Measurements from ENCODE around the gene TBC1D28.
"Not testable (repeated sequence)": the region's sequence is repeated elsewhere in the genome, so short reads cannot be mapped to it uniquely, and the experiment has no call there.

TBC1D28 gene

DNA sequence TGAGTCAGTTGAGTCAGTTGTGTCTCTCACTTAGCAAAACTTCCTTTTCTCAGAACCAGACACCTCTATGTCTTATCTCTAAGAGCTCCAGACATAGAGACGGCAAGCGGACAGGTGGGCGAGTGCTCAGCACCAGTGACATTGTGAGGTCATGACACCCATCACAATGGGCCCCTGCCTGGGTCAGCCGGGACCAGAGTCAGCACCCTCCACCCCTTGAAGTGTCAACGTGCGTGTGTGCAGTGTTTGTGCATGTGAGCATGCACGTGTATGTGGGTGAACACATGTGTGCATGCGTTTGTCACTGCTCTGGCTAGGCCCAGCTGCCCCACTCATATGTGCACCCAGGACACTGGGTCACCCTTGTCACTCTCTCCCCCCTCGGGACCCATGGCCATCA lies at the start of gene TBC1D28:
TSS of gene TBC1D28 (minus strand) at position 101 of the 400 bp plus-strand sequence. CDS start 3,039 bp downstream, outside the sequence.
- DNase-seq: not testable (repeated sequence)

DNA sequence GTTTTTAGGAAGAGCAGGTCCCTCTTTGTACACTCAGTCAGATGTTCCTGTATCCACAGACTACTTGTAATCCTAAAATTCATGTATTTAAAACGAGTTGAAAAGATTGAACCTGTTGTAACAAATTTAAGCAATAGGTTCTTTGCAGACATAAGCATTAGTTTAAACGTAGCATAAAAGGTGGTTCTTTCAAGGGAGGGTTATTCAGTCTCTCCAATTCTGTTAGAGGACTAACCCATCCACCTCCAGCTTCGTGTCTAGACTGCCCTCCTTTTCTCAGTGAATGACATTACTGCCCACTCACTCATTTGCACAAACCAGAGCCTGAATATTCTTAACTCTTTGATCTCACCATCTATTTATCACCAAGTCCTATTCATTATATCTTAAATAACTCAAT lies 38.5 kb upstream of the TBC1D28 start:
- not testable (repeated sequence) for DNase-seq

DNA sequence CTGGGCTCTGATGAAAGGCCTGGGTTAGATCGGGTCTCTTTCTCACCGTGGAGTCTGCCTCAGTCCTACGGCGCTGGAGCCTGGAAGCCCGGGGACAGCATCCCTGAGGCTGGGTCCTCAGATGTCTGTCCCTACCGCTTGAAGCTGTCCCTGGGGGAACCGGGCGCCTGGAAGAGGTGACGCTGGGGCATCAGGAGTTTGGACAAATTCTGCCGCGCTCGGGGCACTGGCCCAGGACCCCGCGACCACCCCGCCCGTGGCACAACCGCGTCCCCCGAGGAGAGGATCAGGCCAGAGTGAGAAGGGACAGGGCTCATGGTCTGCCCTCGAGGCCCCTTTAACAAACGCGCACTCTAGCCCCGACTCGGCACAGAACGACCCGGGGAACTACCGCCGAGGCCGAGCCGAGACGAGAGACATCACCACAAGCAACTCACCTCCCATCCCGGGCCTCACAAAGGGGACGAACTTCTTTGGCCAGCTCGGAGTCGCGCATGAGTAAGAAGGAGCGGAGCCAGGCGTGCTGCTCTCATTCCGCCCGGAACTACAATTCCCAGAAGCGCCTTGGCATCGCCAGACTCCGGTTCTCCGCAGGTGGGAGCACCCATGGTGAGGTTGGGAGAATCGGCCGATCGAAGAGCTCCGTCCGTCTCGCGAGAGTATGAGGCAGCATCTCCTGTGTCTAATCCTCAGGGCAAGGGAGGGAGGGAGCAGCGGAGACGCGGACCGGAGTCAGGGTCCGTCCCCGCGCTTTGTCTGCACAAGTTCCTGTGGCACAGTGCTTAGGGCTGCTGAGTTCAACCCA lies 37.8 kb upstream of the TBC1D28 start, which contains the start of gene FOXO3B:
TSS of gene FOXO3B (minus strand) at position 548 of the 805 bp plus-strand sequence. CDS start 663 bp downstream, outside the sequence.
- peak; percentile 65 for DNase-seq

DNA sequence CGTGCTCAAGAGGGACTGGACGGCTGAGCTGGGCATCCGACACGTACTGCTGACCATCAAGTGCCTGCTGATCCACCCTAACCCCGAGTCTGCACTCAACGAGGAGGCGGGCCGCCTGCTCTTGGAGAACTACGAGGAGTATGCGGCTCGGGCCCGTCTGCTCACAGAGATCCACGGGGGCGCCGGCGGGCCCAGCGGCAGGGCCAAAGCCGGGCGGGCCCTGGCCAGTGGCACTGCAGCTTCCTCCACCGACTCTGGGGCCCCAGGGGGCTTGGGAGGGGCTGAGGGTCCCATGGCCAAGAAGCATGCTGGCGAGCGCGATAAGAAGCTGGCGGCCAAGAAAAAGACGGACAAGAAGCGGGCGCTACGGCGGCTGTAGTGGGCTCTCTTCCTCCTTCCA lies 33.2 kb upstream of the TBC1D28 start:
- not testable (repeated sequence) for DNase-seq

DNA sequence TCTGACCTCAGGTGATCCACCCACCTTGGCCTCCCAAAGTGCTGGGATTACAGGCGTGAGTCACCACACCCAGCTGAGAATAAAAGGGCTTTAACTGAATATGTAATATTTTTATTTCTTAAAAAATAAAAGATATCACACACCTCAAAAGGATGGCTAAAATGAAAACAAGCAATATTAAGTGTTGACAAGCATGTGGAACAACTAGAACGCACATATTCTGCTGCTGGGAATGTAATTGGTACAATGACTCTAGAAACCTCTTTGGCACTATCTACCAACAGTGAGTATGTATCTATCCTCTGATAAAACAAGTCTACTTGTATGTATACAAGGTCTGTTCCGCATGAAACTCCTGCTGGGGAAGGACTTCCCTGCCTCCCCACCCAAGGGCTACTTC lies 32.7 kb upstream of the TBC1D28 start:
- DNase-seq: not testable (repeated sequence)

DNA sequence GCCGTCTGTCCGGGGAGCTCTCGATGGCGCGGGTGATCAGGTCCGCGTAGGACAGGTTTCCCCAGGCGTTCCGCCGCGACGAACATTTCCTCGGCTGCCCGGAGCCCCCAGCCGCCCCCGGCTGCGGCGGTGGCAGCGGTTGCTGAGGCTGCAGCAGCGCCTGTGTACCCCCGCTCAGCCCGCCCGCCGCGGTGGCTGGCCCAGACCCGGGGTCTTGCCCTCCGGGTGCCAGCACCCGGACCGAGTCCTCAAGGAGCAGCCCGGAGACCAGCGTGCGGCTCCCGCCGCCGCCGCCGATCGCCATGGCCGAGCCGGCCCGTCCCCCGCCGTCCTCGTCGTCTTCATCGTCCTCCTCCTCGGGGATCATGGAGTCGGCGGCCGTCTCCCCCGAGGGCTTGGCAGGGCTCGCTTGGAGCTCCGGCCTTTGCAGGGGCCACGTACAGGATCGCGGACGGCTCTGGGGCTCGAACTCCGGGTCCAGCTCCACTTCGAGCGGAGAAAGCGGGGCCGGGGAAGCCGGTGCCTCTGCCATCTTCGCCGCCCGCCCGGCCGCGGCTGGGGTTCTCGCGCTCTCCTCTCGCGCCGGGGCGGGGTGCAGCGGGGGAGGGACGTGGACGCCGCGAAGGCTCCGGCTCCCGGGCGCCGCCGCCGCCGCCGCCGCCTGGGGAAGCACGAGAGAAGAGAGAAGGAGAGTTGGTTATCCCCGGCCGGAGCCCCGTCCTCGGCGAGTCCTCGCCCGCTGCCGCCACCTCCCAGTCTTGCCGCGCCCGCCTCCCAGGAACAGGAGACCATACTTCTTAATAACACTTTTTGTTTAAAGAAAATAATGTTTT lies 28.4 kb upstream of the TBC1D28 start:
- DNase-seq: not testable (repeated sequence)

DNA sequence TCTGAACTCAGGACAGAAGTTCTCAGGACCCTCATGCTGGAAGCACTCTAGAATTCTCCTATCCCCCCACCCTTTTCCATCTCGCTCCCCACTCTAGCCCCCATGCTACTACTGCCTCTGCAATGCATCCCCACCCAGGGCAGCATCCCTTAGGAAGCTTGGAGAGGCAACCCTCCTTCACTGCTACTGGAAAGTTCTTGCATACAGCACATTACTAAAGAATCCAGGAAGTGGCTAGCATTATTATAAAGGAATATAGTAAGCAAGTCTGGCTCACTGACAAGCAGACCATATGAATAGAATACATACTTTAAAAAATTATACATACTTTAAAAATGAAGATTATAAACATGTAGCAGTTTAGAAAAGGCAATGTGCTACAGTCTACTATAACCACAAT lies 24.4 kb upstream of the TBC1D28 start:
- not testable (repeated sequence) for DNase-seq

DNA sequence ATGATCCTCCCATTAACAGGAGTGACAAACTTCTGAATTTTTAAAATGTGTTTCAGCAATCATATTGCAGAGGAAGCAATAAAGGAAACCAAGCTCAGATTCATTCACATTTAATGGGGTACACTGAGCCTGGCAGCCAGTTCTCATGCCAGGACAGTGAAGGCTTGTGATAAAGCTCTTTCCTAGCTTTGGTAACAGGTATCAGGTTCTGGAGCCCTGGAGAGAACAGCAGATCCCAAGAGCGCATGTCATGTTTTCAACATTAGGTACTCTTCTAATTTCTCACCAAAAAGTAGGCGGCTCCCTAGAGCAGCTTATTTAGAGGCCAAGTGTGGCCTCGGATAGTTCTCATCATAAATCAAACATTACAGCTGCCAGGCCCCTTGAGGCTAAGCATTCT lies 23.3 kb upstream of the TBC1D28 start:
- not testable (repeated sequence) for DNase-seq

DNA sequence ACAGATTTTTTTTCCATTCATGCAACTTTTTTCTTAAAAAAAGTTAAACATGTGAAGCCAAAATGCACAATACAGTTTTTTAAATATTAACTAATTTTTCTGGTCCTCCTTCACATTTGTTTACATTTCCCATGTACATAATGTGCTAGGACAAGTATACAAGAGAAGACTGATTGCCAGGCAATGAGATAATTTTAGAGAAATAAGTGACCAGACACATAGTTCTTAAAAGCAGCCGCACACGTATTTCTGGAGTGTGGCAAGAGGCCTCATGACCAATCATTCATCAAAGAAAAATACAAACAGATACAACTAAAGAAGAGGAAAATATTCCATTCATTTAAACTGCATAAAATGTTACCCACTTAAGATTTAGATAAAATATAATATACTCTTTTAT lies 22.1 kb upstream of the TBC1D28 start:
- not testable (repeated sequence) for DNase-seq

DNA sequence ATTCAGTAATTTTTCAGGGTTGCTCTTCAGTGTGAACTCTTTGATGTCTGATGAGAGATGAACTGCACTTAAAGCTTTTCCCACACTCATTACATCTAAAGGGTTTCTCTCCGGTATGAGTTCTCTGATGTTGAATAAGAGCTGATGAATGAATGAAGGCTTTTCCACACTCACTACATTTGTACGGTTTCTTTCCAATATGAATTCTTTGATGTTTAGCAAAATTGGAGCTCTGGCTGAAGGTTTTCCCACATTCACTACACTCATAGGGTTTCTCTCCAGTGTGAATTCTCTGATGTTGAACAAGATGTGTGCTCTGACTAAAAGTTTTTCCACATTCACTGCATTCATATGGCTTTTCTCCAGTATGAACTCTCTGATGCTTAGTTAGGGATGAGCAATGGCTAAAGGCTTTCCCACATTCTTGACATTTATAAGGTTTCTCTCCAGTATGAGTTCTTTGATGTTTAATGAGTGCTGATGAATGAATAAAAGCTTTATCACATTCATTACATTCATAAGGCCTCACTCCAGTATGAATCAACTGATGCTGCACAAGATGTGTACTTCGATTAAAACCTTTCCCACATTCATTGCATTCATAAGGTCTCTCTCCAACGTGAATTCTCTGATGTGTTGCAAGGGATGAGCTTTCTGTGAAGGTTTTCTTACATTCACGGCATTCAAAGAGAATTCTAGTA lies 17.9 kb upstream of the TBC1D28 start:
- not testable (repeated sequence) for DNase-seq

DNA sequence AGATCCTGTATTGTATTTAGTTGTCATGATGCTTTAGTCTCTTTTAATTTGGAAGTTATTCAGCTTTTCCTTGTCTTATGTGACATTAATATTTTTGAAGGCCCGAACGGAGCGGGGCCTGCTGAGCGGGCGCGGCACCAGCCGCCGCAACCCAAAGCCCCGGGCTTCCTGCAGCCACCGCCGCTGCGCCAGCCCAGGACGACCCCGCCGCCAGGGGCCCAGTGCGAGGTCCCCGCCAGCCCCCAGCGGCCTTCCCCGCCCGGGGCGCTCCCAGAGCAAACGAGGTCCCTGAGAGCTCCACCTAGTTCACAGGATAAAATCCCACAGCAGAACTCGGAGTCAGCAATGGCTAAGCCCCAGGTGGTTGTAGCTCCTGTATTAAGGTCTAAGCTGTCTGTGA lies 5.9 kb upstream of the TBC1D28 start:
- DNase-seq: not testable (repeated sequence)

DNA sequence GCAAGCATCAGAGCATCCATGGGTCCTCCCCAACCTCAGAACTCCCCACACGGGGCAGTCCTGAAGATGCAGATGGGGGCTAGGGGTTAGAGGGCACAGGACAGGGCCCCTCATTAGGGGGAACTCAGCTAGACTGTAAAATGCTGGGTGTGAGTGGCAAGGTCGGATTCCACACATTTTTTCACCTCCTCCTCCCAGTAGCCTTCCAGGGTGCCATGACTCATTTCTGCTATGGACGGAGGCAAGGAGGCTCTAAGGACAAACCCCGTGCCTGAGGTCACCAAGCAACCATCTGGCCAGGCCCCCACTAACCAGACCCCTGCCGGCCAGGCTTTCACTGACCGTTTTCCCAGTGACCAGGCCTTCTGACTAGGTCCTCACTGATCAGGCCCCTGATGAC lies 1.1 kb downstream of the TBC1D28 start:
- not testable (repeated sequence) for DNase-seq

DNA sequence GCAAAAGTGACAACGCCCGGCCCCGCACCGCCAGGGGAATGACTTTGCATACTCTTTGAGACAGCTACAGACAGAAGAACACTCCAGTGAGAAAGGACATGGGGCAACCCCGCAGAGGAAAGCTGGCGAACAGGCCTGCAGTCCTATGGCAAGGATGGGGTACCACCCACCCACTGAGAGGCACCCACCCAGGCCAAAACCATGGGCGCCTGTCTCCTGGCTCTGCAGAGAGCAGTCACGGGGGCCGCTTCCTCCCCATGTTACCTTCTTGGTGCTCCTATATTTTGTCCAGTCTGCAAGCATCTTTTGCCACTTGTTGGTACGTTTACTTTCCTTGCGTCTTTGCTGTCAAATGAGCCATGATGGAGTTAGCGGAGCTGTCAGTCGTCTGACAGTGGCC lies 5.8 kb downstream of the TBC1D28 start:
- DNase-seq: not testable (repeated sequence)

DNA sequence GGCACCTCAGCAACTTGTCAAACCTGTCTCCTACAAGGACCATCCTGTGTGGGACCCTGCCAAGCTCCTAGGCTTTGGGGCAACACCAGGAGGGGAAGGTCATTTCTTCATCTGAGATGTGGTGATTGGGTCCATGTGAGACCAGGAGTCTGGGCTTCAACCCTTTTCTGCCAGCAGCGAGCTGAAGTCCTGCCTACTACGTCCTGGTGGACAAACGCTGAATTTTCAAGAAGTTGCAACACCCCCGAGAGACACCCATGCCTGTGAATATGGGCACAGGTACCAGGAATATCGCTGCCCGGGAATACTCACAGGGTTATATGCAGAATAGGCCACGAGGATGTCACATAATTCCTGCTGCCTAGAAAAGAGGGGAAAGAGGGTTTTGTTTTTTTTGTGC lies 8.0 kb downstream of the TBC1D28 start:
- not testable (repeated sequence) for DNase-seq

DNA sequence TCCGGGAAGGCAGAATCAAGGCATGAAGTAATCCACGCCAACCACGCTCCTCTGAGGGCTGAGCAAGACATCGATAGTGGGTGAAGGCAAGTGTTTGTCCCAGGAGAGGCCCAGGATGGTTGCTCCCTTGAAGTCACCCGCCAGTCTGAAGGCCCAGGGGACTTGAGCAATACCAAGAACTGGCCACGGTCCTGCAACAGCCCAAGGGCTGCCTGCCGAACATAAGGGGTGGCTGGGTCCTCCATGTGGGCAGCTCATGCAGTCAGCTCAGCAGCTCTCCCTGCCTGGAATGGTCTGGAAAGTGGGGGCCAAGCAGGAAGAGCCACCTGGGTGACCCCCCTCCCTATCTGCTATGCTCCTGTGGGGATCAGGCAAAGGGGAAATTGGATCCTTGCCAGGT lies 8.4 kb downstream of the TBC1D28 start:
- DNase-seq: not testable (repeated sequence)

DNA sequence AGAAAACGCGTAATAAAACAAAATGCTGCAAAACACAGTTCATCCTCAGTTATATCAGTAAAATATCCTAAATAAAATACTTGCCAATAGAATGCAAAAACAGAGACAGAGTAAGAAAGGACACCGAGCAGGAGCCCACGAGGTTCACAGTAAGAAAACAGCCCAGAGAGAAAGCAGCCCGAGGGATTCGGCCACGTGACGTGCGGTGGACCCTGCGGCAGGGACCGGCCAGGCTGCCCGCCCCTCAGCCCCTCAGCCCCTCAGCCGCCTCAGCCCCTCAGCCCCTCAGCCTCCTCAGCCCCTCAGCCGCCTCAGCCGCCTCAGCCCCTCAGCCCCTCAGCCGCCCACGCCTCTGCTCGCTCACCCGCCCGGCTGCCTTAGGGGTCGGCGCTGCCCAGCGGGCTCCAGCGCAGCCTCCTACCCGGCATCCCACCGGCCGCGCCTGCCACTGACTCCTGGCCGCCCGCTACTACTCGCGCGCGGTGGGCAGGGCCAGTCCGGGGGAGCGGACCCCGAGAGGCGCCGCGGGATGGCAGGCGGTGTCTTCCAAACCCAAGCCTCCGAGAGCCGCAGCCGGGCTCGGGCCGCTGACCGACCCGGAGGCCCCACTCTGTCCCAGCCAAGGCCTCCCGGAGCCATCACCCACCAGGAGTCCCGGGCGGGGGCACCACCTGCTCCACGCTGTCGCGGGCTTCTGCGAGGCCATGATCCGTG lies 9.5 kb downstream of the TBC1D28 start:
- not testable (repeated sequence) for DNase-seq

DNA sequence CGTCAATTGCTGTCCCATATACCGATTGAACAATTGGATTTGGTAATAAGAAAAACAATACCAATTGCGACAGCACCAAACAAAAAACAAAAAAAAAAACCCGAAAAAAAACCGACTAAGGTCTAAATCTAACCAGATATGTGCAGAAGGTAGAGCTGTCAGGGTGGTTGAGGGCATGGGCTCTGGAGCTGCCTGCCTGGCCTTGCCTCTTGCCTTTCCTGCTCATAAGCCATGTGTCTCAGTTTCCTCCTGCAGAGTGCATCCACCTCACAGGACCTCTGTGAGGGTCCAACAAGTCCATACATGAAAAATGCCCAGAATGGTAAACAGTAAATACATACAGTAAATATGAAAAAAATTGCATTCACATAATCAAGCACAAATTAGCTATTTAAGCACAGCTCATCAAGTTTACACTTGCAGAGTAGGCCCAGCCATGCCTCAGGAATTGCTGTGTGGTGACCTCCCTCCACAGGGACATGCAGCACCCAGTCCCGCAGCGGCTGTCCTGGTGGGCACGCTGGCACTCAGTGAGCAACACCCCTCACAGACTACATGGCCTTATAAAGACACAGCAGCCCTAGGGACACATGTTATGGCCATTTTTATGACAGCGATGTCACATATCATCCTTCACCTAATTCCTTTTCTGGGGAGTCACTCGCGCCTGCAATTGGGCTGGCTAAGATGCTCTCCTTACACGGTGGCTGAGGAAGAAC lies 17.9 kb downstream of the TBC1D28 start:
- DNase-seq: no peak

DNA sequence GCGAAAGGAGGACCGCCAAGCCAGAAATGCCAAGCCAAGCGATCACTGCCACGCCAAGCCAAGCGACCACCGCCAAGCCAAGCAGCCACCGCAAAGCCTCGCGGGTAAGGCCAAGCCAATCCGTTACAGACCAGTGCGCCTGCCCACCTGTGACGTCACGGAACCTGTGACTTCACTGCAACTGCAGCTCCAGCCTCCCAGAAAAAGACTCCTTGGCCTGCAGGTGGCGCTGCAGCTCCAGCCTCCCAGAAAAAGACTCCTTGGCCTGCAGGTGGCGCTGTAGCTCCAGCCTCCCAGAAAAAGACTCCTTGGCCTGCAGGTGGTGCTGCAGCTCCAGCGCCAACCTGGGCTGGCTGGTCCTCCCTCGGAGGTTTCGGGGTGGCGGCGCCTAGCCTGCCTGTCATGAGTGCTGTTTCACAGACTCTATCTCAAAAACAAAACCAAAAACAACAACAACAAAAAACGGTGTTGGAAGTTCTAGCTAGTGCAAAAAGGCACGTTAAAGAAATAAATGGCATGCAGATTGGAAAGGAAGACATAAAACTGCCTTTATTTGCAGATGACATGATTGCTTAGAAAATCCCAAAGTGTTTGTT lies 18.6 kb downstream of the TBC1D28 start:
- DNase-seq: peak; percentile 74

DNA sequence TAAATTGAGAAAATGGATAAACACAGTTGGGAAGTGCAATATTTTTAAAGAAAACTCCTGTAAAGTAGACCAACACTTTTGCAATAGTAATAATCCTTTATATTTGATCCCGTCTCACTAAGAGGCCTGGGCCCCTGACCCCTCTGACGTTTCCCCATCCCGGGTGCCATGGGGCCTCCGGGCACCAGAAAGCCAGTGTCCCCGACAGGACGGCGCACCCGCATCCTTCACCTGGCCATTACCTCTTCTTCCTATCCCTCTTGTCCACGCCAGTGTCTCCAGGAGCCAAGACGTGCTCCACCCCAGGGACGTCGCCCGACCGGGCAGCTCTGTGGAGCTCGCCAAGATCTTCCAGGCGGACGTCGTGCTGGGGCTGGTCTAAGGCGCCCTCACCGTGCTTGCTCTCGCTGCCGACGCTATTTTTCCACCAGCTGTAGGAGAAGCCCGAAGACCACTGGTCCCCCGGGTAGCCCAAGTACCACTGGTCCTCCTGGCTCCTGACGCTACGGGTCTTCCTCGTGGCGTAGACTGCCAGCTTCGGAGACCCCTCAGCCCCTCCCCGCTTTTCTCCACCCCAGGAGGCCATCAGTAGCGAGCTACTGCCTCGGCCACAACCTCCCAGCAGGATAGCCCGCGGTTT lies 19.2 kb downstream of the TBC1D28 start:
- not testable (repeated sequence) for DNase-seq

DNA sequence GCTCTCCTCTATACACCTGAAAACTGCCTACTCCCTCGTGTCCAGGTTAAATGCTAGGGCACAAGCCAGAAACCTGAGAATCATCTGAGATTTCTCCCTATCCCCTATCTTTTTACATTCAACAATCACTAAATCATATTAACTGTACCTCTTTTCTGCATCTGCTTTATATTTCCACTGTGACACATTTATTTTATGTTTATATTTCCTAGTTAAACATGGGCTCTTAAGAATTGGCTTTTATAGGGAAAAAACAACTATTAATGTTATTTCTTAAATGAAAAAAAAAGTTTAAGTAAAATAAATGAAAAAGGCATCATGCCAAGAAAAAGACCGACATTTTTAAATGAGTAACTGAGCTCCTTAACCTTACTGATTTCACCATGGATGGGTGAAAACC lies 26.6 kb downstream of the TBC1D28 start:
- not testable (repeated sequence) for DNase-seq

DNA sequence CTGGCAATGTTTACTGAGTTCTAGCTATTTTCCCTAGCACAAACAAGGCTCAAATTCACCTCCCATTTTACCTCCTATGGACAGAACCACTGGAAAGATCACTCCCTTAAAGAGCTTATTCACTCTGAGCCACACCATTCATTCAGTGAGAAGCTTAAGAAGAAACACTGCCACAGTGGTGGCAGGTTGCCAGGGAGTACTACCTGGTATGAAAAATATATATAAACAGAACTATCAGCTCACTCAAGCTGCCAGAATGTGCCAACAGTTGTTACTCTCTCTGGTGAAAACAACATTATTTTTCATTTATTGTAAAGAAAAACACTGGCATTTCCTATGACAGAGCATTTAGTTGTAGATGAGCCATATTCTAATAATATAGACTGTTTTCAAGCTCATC lies 31.2 kb downstream of the TBC1D28 start:
- not testable (repeated sequence) for DNase-seq

All from inflammatory macrophage treated with lipopolysaccharide for 4 hours (primary cell).